H1 (cell line): ENCODE measurements around the gene ARMH1. TPM values are rescaled to one million over a fixed set of nuclear protein-coding genes. Genes with fewer than 3 reads are reported as not detected.

Experiments used
- CTCF ChIA-PET: fragments of 300-600 bp; sonication (Branson Sonifier 250); formaldehyde crosslinking; loops from one replicate; lab custom pipeline; 2021; ENCODE audit not compliant: partially characterized antibody; lab: Charles Lee
- POLR2A ChIA-PET: fragments of 300-600 bp; sonication (Branson Sonifier 250); formaldehyde crosslinking; loops from one replicate; lab custom pipeline; 2021; ENCODE audit warnings: inconsistent platforms; ENCODE audit not compliant: partially characterized antibody; lab: Charles Lee
- DNase-seq, 2 experiments: peaks; one replicate each; pipeline versions ENCODE4 v3.0.0 to v3.0.0-alpha.2; 2010 to 2022; ENCODE audit warnings: low spot score in 2 of 2, low read depth in 1 of 2, mixed read lengths in 1 of 2
- FAIRE-seq: peaks from 2 replicates; lab custom pipeline; 2011; peaks lifted over from hg19 to GRCh38; lab: Jason Lieb, UNC
- H2AFZ ChIP-seq: 2 replicates; pipeline ENCODE4 v1.8.1; 2012; ENCODE audit warnings: low read length, inconsistent platforms
- H2AK5ac ChIP-seq: 2 replicates; pipeline ENCODE4 v1.6.1; 2013; ENCODE audit warnings: low read depth, low read length
- H2BK120ac ChIP-seq: replicated peaks from 2 replicates; pipeline ENCODE3; 2013; ENCODE audit warnings: low read depth, low read length, inconsistent platforms
- H2BK12ac ChIP-seq: 2 replicates; pipeline ENCODE4 v1.6.1; 2013; ENCODE audit warnings: low read depth, low read length
- H2BK15ac ChIP-seq: 2 replicates; pipeline ENCODE4 v1.6.1; 2013; ENCODE audit warnings: low read length
- H2BK20ac ChIP-seq: 2 replicates; pipeline ENCODE4 v1.6.1; 2013; ENCODE audit warnings: low read length
- H2BK5ac ChIP-seq: 2 replicates; pipeline ENCODE4 v1.6.1; 2013; ENCODE audit warnings: low read depth, low read length
- H3K14ac ChIP-seq: 2 replicates; pipeline ENCODE4 v1.6.1; 2013; ENCODE audit warnings: inconsistent platforms; ENCODE audit not compliant: insufficient read length
- H3K18ac ChIP-seq: 2 replicates; pipeline ENCODE4 v1.6.1; 2013; ENCODE audit warnings: low read length; ENCODE audit errors: extremely low read depth
- H3K23ac ChIP-seq: 2 replicates; pipeline ENCODE4 v1.6.1; 2013; ENCODE audit warnings: inconsistent platforms; ENCODE audit not compliant: insufficient read length
- H3K23me2 ChIP-seq: 2 replicates; pipeline ENCODE4 v1.6.1; 2013; ENCODE audit warnings: low read depth, low read length
- H3K27ac ChIP-seq: 2 replicates; pipeline ENCODE4 v1.6.1; 2011; ENCODE audit warnings: low read depth, low read length, inconsistent platforms
- H3K27me3 ChIP-seq, 4 experiments: replicated peaks in 1 of 4; 1 replicate in 1 of 4; 2 replicates in 3 of 4; pipeline versions ENCODE4 v1.6.1 to v1.8.1; 2011 to 2013; ENCODE audit warnings: low read length in 3 of 4, mild to moderate bottlenecking in 3 of 4, inconsistent platforms in 2 of 4, mixed read lengths in 2 of 4, moderate library complexity in 1 of 4; ENCODE audit not compliant: control insufficient read depth in 3 of 4, insufficient read depth in 3 of 4; ENCODE audit errors: extremely low read depth in 1 of 4
- H3K36me3 ChIP-seq, 4 experiments: 2 replicates each; pipeline versions ENCODE4 v1.6.1 to v1.8.1; 2011 to 2013; ENCODE audit warnings: mild to moderate bottlenecking in 4 of 4, low read length in 3 of 4, moderate library complexity in 2 of 4, control low read depth in 1 of 4, inconsistent platforms in 1 of 4; ENCODE audit not compliant: insufficient read depth in 4 of 4, control insufficient read depth in 2 of 4
- H3K4ac ChIP-seq: replicated peaks from 2 replicates; pipeline ENCODE3; 2013; ENCODE audit warnings: low read length, low read depth, mixed read lengths, inconsistent platforms; ENCODE audit not compliant: insufficient read length
- H3K4me1 ChIP-seq, 4 experiments: replicated peaks in 1 of 4; 1 replicate in 1 of 4; 2 replicates in 3 of 4; pipeline versions ENCODE4 v1.6.1 to v1.8.1; 2011 to 2013; ENCODE audit warnings: low read length in 3 of 4, inconsistent platforms in 2 of 4, mixed read lengths in 1 of 4; ENCODE audit not compliant: insufficient read depth in 4 of 4, control insufficient read depth in 3 of 4
- H3K4me2 ChIP-seq, 2 experiments: 2 replicates each; pipeline versions ENCODE4 v1.6.1 to v1.8.1; 2011 to 2013; ENCODE audit warnings: low read depth in 2 of 2, low read length in 2 of 2, control low read depth in 1 of 2, inconsistent platforms in 1 of 2, mild to moderate bottlenecking in 1 of 2; ENCODE audit not compliant: insufficient read depth in 1 of 2
- H3K4me3 ChIP-seq, 4 experiments: fragments of 200-600, 300-600 bp in 1 of 4; sonication (generic), shearing (Covaris generic), sonication (Bioruptor Twin) in 1 of 4; 2 replicates each; pipeline versions ENCODE4 v1.5.1 to v1.8.1; 2011 to 2016; ENCODE audit warnings: low read length in 4 of 4, low read depth in 3 of 4, control low read depth in 2 of 4, inconsistent platforms in 2 of 4, mild to moderate bottlenecking in 2 of 4, mixed read lengths in 1 of 4, moderate library complexity in 1 of 4; ENCODE audit not compliant: insufficient read depth in 2 of 4; ENCODE audit errors: extremely low read depth in 1 of 4
- H3K56ac ChIP-seq: replicated peaks from 2 replicates; pipeline ENCODE3; 2013; ENCODE audit warnings: low read depth, mild to moderate bottlenecking, mixed read lengths, low read length, inconsistent platforms; ENCODE audit not compliant: insufficient read length
- H3K79me1 ChIP-seq: 2 replicates; pipeline ENCODE4 v1.6.1; 2013; ENCODE audit warnings: low read depth, low read length, control low read depth
- H3K79me2 ChIP-seq, 2 experiments: 2 replicates each; pipeline versions ENCODE4 v1.6.1 to v1.8.1; 2012 to 2013; ENCODE audit warnings: low read length in 2 of 2, mild to moderate bottlenecking in 2 of 2, inconsistent platforms in 1 of 2; ENCODE audit not compliant: insufficient read depth in 2 of 2, control insufficient read depth in 1 of 2
- H3K9ac ChIP-seq, 4 experiments: replicated peaks in 1 of 4; 1 replicate in 1 of 4; 2 replicates in 3 of 4; pipeline versions ENCODE4 v1.6.1 to v1.8.1; 2011 to 2013; ENCODE audit warnings: low read depth in 3 of 4, low read length in 3 of 4, control low read depth in 2 of 4, mild to moderate bottlenecking in 2 of 4, moderate library complexity in 2 of 4, inconsistent platforms in 1 of 4; ENCODE audit errors: extremely low read depth in 1 of 4
- H3K9me3 ChIP-seq, 2 experiments: 2 replicates each; pipeline versions ENCODE4 v1.6.1 to v1.8.1; 2012 to 2013; ENCODE audit warnings: mild to moderate bottlenecking in 2 of 2, moderate library complexity in 2 of 2, control low read depth in 1 of 2, inconsistent platforms in 1 of 2, low read depth in 1 of 2, low read length in 1 of 2, mixed read lengths in 1 of 2; ENCODE audit not compliant: insufficient read depth in 2 of 2
- H4K20me1 ChIP-seq, 2 experiments: replicated peaks in 1 of 2; 2 replicates each; pipeline versions ENCODE3 to v1.8.1; 2011 to 2013; ENCODE audit warnings: inconsistent platforms in 2 of 2, low read length in 2 of 2, mild to moderate bottlenecking in 1 of 2; ENCODE audit not compliant: insufficient read depth in 2 of 2, control insufficient read depth in 1 of 2
- H4K5ac ChIP-seq: 2 replicates; pipeline ENCODE4 v1.6.1; 2013; ENCODE audit warnings: low read length, low read depth, mixed read lengths, inconsistent platforms; ENCODE audit not compliant: insufficient read length
- H4K8ac ChIP-seq: 2 replicates; pipeline ENCODE4 v1.8.0; 2013; ENCODE audit warnings: mild to moderate bottlenecking, moderate library complexity, low read length, inconsistent platforms; ENCODE audit not compliant: insufficient read depth; ENCODE audit errors: extremely low read depth
- H4K91ac ChIP-seq: replicated peaks from 2 replicates; pipeline ENCODE3; 2013; ENCODE audit warnings: low read length, mixed read lengths, inconsistent platforms; ENCODE audit not compliant: insufficient read length
- GTF2F1 ChIP-seq: IDR thresholded peaks from 2 replicates; pipeline ENCODE4 v1.6.1; 2012; ENCODE audit warnings: low read depth, low read length, improper control_type of control experiment, borderline replicate concordance
- NANOG ChIP-seq: IDR thresholded peaks from 2 replicates; pipeline ENCODE4 v1.6.1; 2011; ENCODE audit warnings: low read length, low read depth, mild to moderate bottlenecking, inconsistent platforms; ENCODE audit not compliant: insufficient read depth, poor library complexity, severe bottlenecking
- WGBS, 2 experiments: shearing (Covaris generic) in 1 of 2; methylation state at CpG; one replicate each; pipeline versions ENCODE4 v1.1.6 to v1.1.7; 2013 to 2015; ENCODE audit warnings: low lambda C conversion rate in 2 of 2, mixed read lengths in 2 of 2, inconsistent platforms in 1 of 2, low coverage in 1 of 2, missing lambda C conversion rate in 1 of 2; ENCODE audit not compliant: insufficient replicate concordance in 2 of 2, insufficient coverage in 1 of 2, insufficient read length in 1 of 2; ENCODE audit errors: extremely low coverage in 1 of 2, missing lambda C conversion rate in 1 of 2; 5-methylcytosine and 5-hydroxymethylcytosine counted together
- polyA plus RNA-seq, 7 experiments: library from polyadenylated mRNA; depleted of rRNA in 3 of 7; stranded (reverse) in 5 of 7; unstranded in 2 of 7; fragments of >200 nt in 5 of 7; fragments of 200-250 nt in 2 of 7; gene quantifications; 1 replicate in 5 of 7; 2 replicates in 1 of 7; 4 replicates in 1 of 7; pipeline versions ENCODE4 v1.2.1 to v1.2.3, GENCODE V29; 2011 to 2013; ENCODE audit warnings: missing spikeins in 2 of 7, mixed read lengths in 2 of 7
- total RNA-seq: library from RNA; stranded (reverse); fragmentation: NEBNext Ultra II Directional; extraction: Animal tissue kit (Norgen Biotek cat#: 25700); gene quantifications from 2 replicates; pipeline ENCODE4 v1.2.1, GENCODE V29; 2021

Gene ARMH1
- total and polyA plus RNA-seq, 2 of the 8 experiments (the other 6 are each of a cell fraction or from before 2014, with no cell fraction given), result 0.82 to 0.85 TPM

DNA sequence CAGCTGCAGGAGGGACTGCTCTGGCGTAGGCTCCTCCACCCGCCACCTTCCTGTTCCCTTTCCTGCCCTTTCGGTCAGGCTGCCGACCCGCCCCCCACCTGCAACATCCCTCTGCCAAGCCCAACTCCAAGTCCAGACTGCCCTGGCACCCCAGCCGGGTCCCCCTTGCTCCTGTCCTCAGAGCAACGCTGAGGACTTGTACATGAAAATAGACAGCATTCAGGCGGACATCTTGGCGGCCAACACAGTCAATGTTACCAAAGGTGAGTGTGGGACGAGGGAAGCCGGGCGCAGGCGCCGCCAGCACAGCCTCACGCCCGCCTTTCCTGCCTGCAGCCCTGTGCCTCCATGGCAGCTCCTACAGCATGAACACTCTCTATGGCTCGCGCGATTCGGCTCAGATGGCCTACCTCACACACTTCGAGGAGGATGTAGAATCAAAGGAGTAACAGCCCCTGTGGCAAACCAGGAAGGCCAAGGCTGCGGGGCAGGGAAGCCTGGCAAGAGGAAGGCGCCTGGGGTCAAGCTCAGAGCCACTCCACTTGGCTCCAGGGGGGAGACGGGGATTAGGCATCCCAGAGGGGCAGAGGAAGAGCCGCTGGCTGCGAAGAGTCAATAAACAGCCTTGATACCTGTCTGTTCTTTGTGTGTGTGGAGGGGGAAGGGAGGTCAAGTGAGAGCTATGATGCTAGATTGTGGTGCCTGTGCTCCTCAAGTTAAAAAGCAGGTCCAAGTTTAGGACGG lies 50.6 kb downstream of the ARMH1 start:
- Histone ChIP-seq H3K4ac (no peak overlapping the region), H3K56ac (no peak overlapping the region), H3K23ac (no peak overlapping the region), H3K4me2 (no peak overlapping the region), H3K79me2 (no peaks in the 10 kb centered on the region), H3K36me3 (no peaks in the 10 kb centered on the region), H2AFZ (peak overlapping the region; percentile 6; the same call in 1 of the 2 replicates), H3K4me3 (no peak overlapping the region), H2BK120ac (no peak overlapping the region), H4K8ac (no peak overlapping the region; the same call in 1 of the 2 replicates), H3K9me3 (no peaks in the 10 kb centered on the region), H4K20me1 (no peaks in the 10 kb centered on the region), H3K27ac (no peak overlapping the region), H3K4me1 (peaks cover 0 to 1% (median 0%) of the 10 kb centered on the region in 4 experiments; a peak in 4 of 7 replicates), H4K91ac (peak overlapping the region; percentile 44), H3K27me3 (no peaks in the 10 kb centered on the region), H3K14ac (no peak overlapping the region), H2BK15ac (peak overlapping the region; percentile 88), H3K23me2 (no peaks in the 10 kb centered on the region), H3K79me1 (no peaks in the 10 kb centered on the region), H2BK12ac (no peak overlapping the region; the same call in 1 of the 2 replicates), H3K18ac (no peak overlapping the region), H4K5ac (no peak overlapping the region), H2BK20ac (no peak overlapping the region), H2AK5ac (no peak overlapping the region), H2BK5ac (peak overlapping the region; percentile 48), H3K9ac (no peak overlapping the region; a peak in 2 of 7 replicates)
- ChIA-PET POLR2A (interaction anchor here (0.5 to 22.5 kb wide), 7 partner anchors 8 to 955 kb away, joined by 3 to 428 read pairs (median 5); partner anchors contain the start of genes BEST4, RNU5D-1 and RPS8), CTCF (interaction anchor here (1.1 to 1.4 kb wide), 4 partner anchors 9 to 116 kb away, joined by 3 to 6 read pairs (median 4); partner anchors contain the start of gene DYNLT4)
- WGBS, 2 experiments, result 94% methylated on average over 27 of the region's 27 CpGs; no CpG with 5 or more reads in 1 of the 2 experiments
- DNase-seq, result no peak
- no peak for FAIRE-seq
- TF ChIP-seq NANOG, result no peak
- no peak for TF ChIP-seq GTF2F1
